ENCODE results near the gene CALCOCO1.
A peak's percentile ranks its signal among the peaks of the same experiment; 100 is the strongest.

Gene CALCOCO1

DNA sequence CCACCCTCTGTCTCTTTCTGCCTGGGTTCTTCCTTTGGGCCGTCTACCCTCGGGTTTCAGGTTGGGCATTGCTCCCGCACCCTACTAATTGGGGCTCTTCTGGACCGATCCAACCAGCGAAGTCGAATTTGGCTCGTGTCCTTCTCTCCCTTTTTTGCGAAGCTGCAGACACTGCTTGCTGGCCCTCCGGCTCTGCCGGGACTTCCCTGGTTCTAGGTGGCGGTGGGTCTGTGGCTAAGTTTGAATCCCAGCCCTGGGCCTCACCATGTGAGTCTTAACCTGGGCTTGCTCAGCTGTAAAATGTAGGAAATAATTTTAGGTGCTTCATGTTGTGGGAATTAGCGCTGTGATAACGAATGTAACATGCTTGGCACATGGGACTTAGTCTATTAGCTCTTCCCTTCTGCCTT lies 24.9 kb upstream of the CALCOCO1 start:
- DNase-seq (ENCODE audit: low read depth in 2 of 2) = no peak

DNA sequence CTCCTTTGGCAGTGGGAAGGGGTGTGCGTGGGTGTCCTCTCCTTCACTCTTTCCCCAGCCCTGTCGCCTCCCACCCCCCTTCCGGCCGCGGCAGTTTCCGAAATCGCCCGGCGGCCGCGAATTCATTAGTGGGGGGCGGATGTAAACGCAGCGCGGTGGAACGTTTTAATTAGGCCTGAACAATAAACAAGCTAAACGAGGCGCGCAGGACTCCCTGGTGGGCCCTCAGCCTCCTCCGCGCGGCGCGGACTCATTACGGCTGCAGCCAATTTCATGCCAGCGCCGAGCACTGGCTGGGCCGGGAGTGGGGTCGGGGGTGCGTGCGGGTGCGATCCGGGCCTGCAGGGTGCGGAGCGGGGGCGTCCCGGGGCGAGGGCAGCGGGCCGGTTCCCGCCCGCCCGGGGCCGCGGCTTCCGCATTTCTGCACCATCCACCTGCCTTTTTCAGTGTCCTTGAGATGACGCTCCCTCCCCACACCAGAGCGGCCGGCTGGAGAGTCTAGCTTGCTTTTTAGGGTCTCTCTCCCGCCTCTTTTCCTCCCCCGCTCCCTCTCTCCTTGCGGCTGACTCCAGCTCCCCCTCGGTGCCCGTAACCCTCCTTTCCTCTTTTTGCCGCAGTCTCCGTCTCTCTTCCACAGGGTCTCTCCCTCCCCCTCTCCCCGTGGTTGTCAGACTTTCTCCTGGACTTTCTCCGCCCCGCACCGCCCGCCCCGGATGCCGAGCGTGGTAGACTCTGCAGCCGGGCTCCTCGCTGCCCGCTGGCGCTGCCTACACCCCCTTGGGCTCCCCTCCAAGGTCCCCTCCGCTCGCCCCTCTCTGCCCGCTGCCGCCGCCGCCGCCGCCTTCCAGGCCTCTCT lies 24.3 kb upstream of the CALCOCO1 start, which contains the start of gene CISTR:
Gene CISTR, minus strand, starts transcription at position 644 of the 856 bp plus-strand sequence.
- DNase-seq (ENCODE audit: low read depth in 2 of 2) = no peak

DNA sequence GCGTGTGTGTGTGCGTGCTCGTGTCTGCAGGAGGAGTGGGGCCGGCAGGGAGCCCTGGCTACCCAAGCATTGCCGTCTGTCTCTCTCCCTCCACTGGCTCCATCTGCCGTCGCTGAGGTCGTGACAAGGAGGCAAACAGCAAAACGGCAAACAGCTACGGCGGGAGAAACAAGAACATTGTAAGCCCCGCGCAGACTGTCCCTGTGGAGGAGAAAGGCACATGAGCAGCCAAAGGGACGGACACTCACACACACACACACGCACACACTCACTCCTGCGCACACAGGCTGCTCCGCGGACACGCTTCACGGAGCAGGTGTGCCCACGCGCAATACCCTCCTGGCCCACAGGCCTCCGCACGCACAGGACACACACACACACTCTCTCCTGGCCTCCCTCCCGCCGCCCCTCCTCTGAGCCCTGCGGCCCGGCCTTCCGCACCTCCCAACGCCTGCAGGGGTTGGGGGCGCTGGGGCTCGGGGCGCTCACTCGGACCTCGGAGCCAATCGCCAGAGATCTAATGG lies 23.6 kb upstream of the CALCOCO1 start:
- no peak for DNase-seq (ENCODE audit: low read depth in 2 of 2)

DNA sequence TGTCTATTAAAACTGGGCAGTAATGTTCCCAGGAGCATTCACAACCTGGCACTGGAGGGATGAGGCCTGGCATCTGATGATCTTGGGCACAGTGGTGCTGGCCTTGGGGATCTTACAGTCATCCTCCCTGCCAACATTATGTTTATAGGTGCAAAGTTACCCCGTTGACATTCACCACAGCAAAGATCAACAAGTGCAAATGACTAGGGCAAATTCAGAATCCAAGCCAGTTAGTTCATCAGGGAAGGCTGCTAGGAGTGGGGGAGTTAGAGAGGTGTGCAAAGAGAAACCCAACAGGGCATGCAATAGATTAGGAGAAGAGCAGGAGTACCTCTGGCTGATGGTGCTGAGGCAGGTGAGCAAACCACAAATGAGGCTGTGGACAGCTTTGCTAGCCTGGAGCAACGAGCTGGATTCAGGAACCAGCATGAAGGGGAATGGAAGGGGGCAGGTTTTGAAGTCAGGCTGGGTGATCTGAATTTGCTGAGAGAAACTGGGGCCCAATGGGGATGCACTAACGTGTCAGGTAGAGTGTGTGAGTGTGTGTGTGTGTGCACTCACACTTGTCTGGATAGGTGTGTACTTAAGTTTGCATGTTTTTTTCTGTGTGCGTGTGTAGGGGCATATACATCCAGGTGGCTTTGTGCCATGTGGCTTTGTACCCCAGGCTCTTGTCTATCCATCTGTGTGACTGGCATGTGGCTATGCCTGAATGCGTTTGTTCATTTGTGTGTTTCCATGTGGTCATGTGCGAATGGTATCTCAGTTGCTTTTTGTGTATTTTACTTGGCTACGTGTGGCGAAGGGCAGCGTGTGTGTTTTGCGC lies 22.9 kb upstream of the CALCOCO1 start:
- no peak for DNase-seq (ENCODE audit: low read depth in 2 of 2)

DNA sequence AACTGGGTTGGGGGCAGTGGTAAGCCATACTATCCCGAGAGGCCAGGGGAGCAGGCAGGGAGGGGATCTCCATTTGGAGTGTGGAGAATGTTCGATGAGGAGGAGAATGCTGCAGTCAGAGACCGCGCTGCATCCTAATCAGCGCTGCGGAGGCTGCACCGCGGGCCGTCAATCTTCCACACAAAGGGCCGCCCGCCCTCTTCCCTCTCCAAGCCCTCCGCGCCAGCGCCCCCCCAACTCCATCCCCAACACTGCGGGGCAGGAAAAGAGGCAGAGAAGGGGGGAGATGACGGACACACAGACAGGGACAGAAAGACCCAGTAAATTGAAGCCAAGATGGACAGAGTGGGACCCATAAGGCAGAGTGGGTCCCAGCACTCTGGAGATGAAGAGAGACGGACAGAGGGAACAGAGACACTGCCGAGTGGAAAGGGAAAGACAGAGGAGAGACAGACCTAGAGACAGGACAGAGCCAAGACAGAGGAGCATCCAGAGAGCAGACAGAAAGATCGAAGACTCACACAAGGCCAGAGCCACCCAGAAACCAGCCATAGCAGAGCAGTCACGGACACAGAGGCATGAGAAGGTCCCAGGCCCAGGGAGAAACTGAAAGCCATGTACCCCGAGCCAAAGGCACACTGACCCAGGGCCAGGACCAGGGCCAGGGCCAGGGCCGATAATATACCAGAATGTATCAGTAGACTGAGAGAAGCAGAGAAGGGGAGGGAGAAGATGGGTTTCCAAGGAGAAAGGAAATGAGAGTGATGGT lies 21.0 kb upstream of the CALCOCO1 start:
- no peak for DNase-seq (ENCODE audit: low read depth in 2 of 2)

DNA sequence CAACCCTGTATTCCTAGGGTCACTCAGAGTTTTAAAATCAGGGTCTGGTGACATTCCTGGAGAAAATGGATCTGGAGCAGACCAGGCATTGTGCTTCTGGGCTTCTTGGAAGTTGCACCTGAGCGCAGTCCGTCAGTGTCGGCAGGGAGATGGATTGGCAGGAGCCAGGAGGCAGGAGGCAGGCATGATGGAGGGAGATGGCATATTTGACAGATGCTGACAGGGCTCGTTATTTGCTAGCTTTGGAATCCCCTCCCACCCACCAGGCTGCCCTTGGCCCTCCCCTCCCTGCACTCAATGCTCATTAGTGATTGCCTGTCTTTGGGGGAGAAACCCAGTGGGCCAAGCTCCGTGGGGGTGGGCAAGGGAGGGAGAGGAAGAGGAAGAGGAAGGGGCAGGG lies 19.8 kb upstream of the CALCOCO1 start:
- no peak for DNase-seq (ENCODE audit: low read depth in 2 of 2)

DNA sequence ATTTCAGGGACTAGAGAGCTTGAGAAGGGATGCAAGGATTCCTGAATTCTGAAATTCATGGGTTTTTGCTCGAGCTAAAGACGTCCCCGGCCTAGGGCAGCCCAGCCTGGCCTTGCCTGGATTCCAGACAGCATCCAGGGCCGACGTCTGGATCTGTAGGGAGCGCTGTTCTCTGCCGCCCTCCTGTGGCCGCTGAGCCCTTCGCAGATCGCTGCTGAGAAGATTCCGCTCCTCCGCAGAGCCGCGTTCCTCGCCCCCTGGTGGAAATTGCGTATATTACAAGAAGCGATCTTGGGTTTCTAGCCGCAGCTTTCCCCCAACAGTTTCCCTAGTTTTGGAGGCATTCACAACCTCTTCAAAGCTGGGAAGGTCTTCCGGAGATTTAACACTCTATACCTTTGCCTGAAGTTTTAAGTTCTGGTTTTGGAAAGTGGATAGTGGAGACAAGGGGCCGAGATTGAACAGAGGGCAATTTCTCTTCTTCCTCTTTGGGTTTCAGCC lies 19.4 kb upstream of the CALCOCO1 start:
- peak; percentile 60 to 67 for DNase-seq (ENCODE audit: low read depth in 2 of 2)

DNA sequence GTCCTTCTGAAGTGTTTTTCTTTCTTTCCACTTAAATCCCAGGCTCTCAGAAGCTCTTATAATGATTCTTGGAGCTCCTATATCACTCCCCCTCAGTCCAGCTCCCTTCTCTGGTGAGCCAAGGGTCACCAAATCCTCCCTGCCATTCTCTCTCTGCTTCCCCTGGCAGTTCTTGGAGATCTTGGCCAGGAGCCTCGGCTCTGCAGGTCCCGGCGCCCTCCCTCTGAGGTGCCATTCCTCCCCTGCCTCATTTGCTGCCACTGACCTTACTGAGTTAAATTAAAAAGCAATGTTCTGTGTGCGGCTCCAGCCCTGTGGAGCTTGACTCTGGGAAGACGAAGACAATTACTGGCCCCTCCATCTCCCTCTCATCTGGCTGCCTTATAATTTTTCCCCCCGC lies 17.5 kb upstream of the CALCOCO1 start:
- no peak for DNase-seq (ENCODE audit: low read depth in 2 of 2)

DNA sequence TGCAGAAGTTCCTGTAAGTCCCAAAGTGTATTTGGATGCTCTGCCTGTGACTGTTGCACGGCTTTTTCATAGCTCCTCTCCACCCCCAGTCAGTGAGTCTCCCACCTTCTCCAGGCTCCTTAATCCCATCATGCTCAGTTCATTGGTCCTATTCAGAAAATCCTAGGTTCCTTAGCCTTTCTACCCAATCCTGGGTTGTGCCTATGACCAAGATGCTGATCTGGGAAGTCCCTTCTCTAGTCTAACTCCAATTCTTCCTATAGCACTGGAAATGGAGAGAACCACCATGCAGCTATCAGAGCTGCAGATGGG lies 16.8 kb upstream of the CALCOCO1 start:
- DNase-seq (ENCODE audit: low read depth in 2 of 2) = no peak

DNA sequence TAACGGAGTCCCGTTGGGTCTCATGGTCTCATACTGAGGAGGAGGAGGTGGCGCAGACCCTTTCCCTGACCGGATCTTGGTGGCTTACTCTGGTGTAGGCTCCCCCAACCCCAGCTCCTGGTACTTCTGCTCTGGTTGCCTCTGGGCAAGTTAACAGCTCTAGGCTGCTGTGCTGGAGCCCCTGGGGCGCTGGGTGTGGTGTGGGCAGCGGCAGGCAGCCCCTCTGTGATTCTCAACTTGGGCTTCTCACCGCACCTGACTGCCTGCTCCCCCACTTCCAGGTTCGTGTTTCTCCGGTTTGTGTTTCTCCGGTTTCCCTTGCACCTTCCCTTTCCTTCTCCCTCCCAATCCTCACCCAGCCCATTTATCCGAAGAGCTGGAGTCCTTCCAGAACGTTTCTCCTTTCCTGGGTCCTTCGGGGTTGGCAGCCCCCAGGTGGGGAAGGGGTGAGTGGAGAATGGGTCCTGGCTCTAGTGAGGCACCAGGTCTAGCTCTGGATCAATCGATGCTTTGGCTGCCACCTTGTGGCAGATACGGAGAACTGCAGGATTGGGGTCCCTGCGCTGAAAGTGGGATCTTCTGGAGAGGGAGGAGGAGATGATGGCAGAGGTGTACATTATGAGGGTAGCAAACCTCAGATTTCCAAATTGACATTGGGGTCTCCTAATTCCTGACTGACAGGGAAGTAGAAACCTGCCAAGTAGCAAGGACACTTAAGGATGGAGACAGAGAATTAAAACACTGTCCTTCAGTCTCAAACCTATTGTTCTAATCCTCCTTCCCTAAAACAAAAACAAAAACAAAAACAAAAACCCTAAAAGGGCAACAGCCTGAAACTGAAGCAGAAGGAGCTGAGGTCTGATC lies 16.2 kb upstream of the CALCOCO1 start:
- peak; percentile 32 to 37 for DNase-seq (ENCODE audit: low read depth in 2 of 2)

DNA sequence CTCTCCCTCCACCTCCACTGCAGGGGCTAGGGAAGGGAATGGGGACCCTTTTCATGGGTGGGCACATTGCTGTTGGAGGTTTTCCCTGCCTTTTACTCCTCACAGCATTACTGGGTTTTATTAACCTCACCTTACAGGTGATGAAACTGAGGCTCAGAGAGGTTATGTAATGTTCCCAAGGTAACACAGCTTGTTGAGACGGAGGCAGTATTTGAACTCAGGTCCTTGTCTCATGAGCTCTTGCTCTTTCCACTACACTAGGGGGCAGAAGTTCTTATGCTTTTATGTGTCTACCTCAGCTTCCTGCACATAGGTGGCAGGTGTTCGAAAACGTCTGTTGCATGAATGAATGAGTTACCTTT lies 12.9 kb upstream of the CALCOCO1 start:
- no peak for DNase-seq (ENCODE audit: low read depth in 2 of 2)

DNA sequence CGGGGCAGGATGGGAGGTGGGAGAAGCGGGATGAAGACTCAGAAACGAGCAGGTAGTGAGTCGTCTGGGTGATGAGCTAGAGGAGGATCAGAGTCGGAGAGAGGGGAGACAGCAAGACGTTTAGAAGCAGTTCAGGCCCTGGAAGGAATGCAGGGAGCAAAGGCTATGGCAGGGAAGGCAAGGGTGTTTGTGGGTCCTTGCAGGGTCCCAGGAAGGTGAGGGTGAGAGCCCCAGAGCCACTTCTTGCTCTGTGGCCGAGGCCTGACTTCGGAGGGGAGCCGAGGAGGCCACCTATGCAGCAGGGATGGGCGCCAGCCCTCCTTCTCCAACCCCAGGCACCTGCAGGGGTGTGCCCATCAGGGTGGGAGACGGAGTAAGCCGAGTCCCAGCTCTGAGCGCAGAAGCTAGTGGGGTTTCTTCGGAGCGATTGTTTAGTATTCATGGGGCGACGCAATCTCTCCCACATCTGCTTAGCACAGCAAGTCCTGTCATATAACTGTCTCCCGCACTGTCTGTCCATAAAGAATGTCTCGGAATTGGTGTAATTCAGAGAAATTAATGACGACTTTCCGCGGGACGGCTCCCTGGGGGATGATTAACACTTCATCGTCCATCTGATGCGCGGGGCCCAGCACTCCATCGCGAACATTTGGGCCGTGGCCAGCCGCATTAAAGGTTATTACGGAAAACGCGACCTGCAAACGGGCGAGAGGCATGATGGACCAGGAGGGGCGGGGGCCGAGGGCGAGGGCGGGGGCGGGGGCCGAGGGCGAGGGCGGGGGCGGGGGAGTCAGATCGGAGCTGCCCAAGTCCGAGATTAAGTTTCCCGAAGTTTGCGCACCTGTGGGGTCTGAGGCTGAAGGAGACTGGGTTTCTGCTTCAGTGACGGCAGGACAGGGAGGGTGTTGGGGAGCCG lies 12.2 kb upstream of the CALCOCO1 start:
- DNase-seq (ENCODE audit: low read depth in 2 of 2) = no peak

DNA sequence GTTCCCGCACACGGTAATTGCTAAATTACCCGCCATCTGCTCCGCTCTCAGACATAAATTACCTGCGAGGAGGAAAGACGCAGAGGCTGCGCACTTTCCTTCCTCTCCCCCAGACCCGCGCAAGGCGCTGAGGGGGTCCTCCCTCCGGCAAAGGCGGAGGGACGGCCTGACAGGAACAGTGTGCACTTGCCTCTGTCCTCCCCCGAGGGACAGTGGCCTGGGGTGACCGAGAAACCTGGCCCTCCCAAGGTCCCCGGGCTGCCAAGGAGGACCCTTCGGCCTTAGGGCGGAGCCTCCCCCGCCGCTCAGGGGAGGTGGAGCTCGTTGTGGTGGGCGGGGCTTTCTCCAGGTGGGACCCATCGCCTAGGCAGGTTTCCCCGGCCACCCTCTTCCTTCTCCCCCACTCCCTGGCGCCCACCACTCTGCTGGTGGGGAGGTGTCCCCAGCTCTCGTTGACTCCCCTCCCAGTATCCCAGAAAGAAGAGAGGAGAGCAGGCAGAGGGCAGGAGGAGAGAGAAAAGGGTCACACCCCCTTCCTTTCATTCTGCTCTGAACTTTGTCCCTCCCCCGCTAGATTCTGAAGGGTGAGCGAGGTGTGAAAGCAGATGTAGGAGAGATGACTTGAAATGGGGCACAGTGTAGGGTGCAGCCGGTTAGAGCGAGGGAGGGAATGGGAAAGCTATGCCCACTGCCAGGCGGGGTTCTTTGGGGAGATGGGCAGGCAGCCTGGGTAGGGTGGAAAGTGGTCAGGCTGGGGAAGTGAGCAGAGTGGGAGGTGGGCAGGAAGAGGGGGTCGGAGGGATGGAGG lies 11.4 kb upstream of the CALCOCO1 start:
- no peak for DNase-seq (ENCODE audit: low read depth in 2 of 2)

DNA sequence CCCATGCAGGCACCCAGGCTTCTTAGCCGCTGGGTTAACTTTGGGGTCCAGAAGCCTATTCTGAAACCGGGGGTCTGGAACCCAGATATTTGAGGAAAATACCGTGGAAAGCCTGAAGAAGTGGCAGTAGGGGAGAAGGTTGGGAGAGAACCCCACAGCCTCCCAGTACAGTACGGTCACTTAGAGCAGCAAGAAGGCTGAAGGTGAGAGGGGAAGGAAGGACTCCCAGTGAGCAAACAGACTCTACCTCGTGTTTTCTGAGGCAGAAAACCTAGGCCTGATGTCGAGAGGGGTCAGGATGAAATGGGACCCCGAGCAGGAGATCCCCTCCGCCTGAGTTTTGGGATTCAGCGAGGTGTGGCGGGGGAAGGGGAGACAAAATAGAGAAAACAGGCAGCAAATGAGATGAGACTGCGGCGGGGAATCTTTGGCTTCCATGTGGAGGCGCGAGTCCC lies 10.7 kb upstream of the CALCOCO1 start:
- no peak for DNase-seq (ENCODE audit: low read depth in 2 of 2)

DNA sequence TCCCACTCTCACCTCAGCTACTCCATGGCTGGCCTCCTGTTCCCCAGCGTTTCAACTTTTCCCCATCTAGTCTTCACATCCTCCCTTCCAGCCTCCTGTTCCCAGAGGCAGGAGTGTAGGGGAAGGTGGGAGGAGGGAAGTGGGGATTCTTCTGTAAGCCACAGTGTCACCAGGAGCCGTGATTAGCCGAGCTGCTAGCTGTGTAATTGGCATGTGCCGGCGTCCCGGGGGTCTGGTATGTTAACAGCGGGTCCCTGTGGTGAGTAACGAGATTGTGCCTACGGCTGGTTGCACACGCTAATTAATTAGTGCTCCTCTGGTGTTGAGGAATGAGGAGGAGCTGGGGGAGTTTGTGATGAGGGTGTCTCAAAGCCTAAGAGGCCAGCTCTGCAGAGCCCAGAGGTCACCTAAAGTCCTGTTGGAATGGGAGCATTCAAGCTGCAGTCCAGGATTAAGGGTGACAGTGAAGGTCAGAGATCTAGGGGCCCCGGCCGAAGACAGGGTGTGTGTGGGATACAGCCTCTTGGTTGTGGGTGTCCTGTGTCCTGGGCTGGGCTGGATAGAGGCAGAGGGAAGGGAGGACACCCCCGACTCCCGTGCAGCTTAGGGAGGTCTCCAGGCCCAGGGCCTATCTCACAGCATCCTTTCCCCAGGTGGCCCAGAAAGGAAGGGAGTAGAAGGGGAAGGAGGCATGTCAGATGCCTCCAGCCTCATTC lies 10.0 kb upstream of the CALCOCO1 start:
- no peak for DNase-seq (ENCODE audit: low read depth in 2 of 2)

DNA sequence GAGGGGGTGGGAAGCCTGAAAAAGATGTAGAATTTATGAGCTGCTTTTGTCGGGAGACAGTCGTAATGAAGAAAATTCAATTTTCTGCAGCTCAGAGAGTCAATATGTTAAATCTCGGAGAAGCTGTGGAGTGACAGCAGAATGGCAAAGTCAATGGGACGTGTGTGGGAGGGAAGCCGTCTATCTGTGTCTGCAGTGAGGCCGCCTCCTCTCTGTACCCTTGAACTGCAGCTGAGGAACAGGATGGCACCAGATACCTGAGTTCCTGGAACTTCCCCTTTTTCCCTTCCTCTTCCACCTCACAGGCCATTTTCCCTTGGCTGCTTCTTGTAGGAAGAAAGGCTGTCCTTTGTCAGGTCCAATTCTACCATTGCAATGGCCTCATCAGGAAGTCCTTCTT lies 9.3 kb upstream of the CALCOCO1 start:
- no peak for DNase-seq (ENCODE audit: low read depth in 2 of 2)

DNA sequence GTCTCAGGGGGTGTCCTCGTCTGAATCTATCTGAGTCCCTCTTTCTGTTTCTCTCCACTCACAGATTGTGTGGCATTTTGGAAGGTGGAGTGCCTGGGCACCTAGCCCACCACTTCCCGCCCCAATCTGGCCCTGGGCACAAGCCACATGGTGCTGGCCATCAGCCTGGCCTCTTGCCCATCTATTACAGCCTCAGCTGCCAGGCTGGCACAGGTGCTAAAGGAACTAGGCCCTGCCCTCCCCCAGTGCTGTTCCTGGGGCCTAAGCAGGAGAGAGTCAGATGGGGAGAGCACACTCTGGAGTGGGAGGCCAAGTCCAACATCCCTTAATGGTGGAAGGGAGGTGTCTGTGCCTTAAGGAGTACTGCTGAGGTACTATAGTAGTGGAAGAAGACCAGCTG lies 8.3 kb upstream of the CALCOCO1 start:
- DNase-seq (ENCODE audit: low read depth in 2 of 2) = no peak

DNA sequence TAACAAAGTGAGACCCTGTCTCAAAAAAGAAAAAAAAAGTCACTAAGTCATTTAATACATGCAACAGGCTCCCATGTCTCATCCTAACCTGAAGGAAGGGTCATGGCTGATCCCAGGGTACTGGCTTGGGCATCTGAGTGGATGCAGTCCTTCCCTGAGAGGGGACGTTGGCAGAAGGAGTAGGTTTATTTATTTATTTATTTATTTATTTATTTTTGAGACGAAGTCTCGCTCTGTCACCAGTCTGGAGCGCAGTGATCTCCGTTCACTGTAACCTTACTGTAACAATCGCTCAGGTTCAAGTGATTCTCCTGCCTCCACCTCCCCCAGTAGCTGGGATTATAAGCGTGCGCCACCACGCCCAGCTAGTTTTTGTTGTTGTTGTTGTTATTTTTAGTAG lies 7.2 kb upstream of the CALCOCO1 start:
- DNase-seq (ENCODE audit: low read depth in 2 of 2) = no peak
